Embryonic facial prominence (tissue), 1 donor: ENCODE results near the gene BBS9.

Experiments
- DNase-seq: peaks from one replicate; pipeline ENCODE4 v3.0.0-alpha.2; 2016; ENCODE audit errors: extremely low spot score

BBS9 gene

GRCh38 chr7:33610918-33611317 lies 481.6 kb downstream of the BBS9 start:
- no peak for DNase-seq

- no peak for DNase-seq
Observed at GRCh38 chr7:33612442-33612841, 483.1 kb downstream of the BBS9 start.

GRCh38 chr7:33614357-33615117 lies 485.2 kb downstream of the BBS9 start:
- DNase-seq, result no peak

- DNase-seq, result no peak
Observed at GRCh38 chr7:33616752-33617151, 487.4 kb downstream of the BBS9 start.

- DNase-seq, result no peak
Observed at GRCh38 chr7:33619264-33619663, 489.9 kb downstream of the BBS9 start.

- no peak for DNase-seq
Observed at GRCh38 chr7:33623267-33623666, 493.9 kb downstream of the BBS9 start.

- no peak for DNase-seq
Observed at GRCh38 chr7:33624215-33624614, 494.9 kb downstream of the BBS9 start.

GRCh38 chr7:33626869-33627268 lies 497.5 kb downstream of the BBS9 start:
- no peak for DNase-seq

GRCh38 chr7:33627741-33628140 lies 498.4 kb downstream of the BBS9 start:
- DNase-seq, result no peak

GRCh38 chr7:33628894-33629293 lies 499.5 kb downstream of the BBS9 start:
- DNase-seq, result no peak

- no peak for DNase-seq
Observed at GRCh38 chr7:33630359-33630758, 501.0 kb downstream of the BBS9 start.

GRCh38 chr7:33632322-33632721 lies 503.0 kb downstream of the BBS9 start:
- DNase-seq, result no peak

- no peak for DNase-seq
Observed at GRCh38 chr7:33632840-33633525, 503.6 kb downstream of the BBS9 start.

GRCh38 chr7:33634606-33635005 lies 505.2 kb downstream of the BBS9 start:
- DNase-seq, result no peak

GRCh38 chr7:33636359-33636758 lies 507.0 kb downstream of the BBS9 start:
- DNase-seq, result no peak

- no peak for DNase-seq
Observed at GRCh38 chr7:33639552-33640197, 510.3 kb downstream of the BBS9 start.

- no peak for DNase-seq
Observed at GRCh38 chr7:33640741-33641140, 511.4 kb downstream of the BBS9 start.

- DNase-seq, result no peak
Observed at GRCh38 chr7:33642312-33642711, 512.9 kb downstream of the BBS9 start.

GRCh38 chr7:33643530-33643929 lies 514.2 kb downstream of the BBS9 start:
- DNase-seq, result no peak

GRCh38 chr7:33644489-33644888 lies 515.1 kb downstream of the BBS9 start:
- DNase-seq, result no peak

GRCh38 chr7:33645104-33645503 lies 515.7 kb downstream of the BBS9 start:
- no peak for DNase-seq

GRCh38 chr7:33646166-33646565 lies 516.8 kb downstream of the BBS9 start:
- DNase-seq, result no peak

- DNase-seq, result no peak
Observed at GRCh38 chr7:33646891-33647391, 517.6 kb downstream of the BBS9 start.
